GM12878 (cell line): ENCODE results near the gene MBNL1. TPM values are rescaled to one million over a fixed set of nuclear protein-coding genes. Genes with fewer than 3 reads are reported as not detected.

Experiments
- ATAC-seq: fragments of 200-7000 bp; cut with Tn5 transposase; 3 replicates; pipeline ENCODE4 v1.9.1; 2020; ENCODE audit warnings: mild to moderate bottlenecking, moderate library complexity
- BruUV-seq: library from RNA; stranded (reverse); fragments of 400-500 nt; replicated peaks from 2 replicates; lab custom pipeline; 2021; lab: Mats Ljungman, UMichigan
- CTCF ChIA-PET: fragments of 300-600 bp; sonication (Branson Sonifier 250); formaldehyde crosslinking; extraction: SDS; loops from one replicate; lab custom pipeline; 2021; ENCODE audit warnings: inconsistent platforms; lab: Yijun Ruan, JAX
- POLR2A ChIA-PET: fragments of 350-600 bp; formaldehyde crosslinking; extraction: SDS; loops from one replicate; lab custom pipeline; 2021; ENCODE audit warnings: inconsistent platforms; lab: Charles Lee
- RAD21 ChIA-PET: fragments of 300-600 bp; sonication (Branson Sonifier 250); formaldehyde crosslinking; loops from one replicate; lab custom pipeline; 2023; ENCODE audit warnings: antibody characterized with exemption; ENCODE audit not compliant: unreplicated experiment; lab: Charles Lee
- SMC1A ChIA-PET: fragments of 300-600 bp; sonication (Branson Sonifier 250); formaldehyde crosslinking; loops from one replicate; lab custom pipeline; 2023; ENCODE audit not compliant: unreplicated experiment, uncharacterized antibody; lab: Charles Lee
- DNase-seq: peaks from one replicate; pipeline ENCODE4 v3.0.0-alpha.2; 2011; ENCODE audit warnings: low read depth, low spot score
- FAIRE-seq: peaks from 3 replicates; lab custom pipeline; 2011; peaks lifted over from hg19 to GRCh38; lab: Jason Lieb, UNC
- H2AFZ ChIP-seq: 2 replicates; pipeline ENCODE4 v1.6.0; 2011; ENCODE audit warnings: low read depth, low read length, control low read depth; ENCODE audit not compliant: control insufficient read depth
- H3K27ac ChIP-seq: 2 replicates; pipeline ENCODE4 v1.5.1; 2011; ENCODE audit warnings: control low read depth; ENCODE audit not compliant: control insufficient read depth, insufficient read depth
- H3K27me3 ChIP-seq, 2 experiments: replicated peaks in 1 of 2; 2 replicates each; pipeline versions ENCODE4 v1.6.0 to v1.6.1; 2011; ENCODE audit warnings: low read length in 1 of 2; ENCODE audit not compliant: control insufficient read depth in 2 of 2, insufficient read depth in 2 of 2
- H3K36me3 ChIP-seq, 2 experiments: 2 replicates each; pipeline ENCODE4 v1.5.1; 2011; ENCODE audit warnings: low read length in 1 of 2; ENCODE audit not compliant: control insufficient read depth in 2 of 2, insufficient read depth in 2 of 2
- H3K4me1 ChIP-seq: 2 replicates; pipeline ENCODE4 v1.6.1; 2011; ENCODE audit warnings: mild to moderate bottlenecking, low read length, moderate library complexity, mixed read lengths; ENCODE audit not compliant: control insufficient read depth, insufficient read depth
- H3K4me2 ChIP-seq: 2 replicates; pipeline ENCODE4 v1.6.0; 2011; ENCODE audit warnings: control low read depth; ENCODE audit not compliant: control insufficient read depth, insufficient read depth
- H3K4me3 ChIP-seq: fragments of 200-600 bp; sonication (generic); 2 replicates; pipeline ENCODE4 v1.5.1; 2016
- H3K79me2 ChIP-seq: 2 replicates; pipeline ENCODE4 v1.6.0; 2011; ENCODE audit warnings: low read length; ENCODE audit not compliant: control insufficient read depth, insufficient read depth
- H3K9ac ChIP-seq: 2 replicates; pipeline ENCODE4 v1.8.0; 2011; ENCODE audit warnings: low read length, control low read depth, mixed read lengths; ENCODE audit not compliant: control insufficient read depth, insufficient read depth
- H3K9me3 ChIP-seq: replicated peaks from 3 replicates; pipeline ENCODE4 v1.5.1; 2011; ENCODE audit warnings: mild to moderate bottlenecking, low read length; ENCODE audit not compliant: control insufficient read depth, insufficient read depth
- H4K20me1 ChIP-seq: 2 replicates; pipeline ENCODE4 v1.6.0; 2011; ENCODE audit not compliant: control insufficient read depth, insufficient read depth
- GABPA ChIP-seq: IDR thresholded peaks from 2 replicates; pipeline ENCODE4 v1.6.1; 2014; ENCODE audit warnings: antibody characterized with exemption, low read depth, mild to moderate bottlenecking, inconsistent platforms
- KLF5 ChIP-seq: fragments of 450-650 bp; IDR thresholded peaks from 2 replicates; pipeline ENCODE4 v1.6.1; 2014; ENCODE audit warnings: mild to moderate bottlenecking; ENCODE audit not compliant: partially characterized antibody
- MYC ChIP-seq: IDR thresholded peaks from 2 replicates; pipeline ENCODE4 v1.6.1; 2011; ENCODE audit warnings: mild to moderate bottlenecking, low read length, moderate library complexity, inconsistent platforms; ENCODE audit not compliant: insufficient read depth, insufficient replicate concordance, insufficient read length, severe bottlenecking
- NR2F1 ChIP-seq: fragments of 450-650 bp; conservative IDR thresholded peaks from 2 replicates; pipeline ENCODE4 v1.6.1; 2017; ENCODE audit warnings: mild to moderate bottlenecking
- YY1 ChIP-seq: IDR thresholded peaks from 2 replicates; pipeline ENCODE4 v1.6.1; 2011; ENCODE audit warnings: low read depth, mild to moderate bottlenecking, low read length
- WGBS: methylation state at CpG from one replicate; pipeline ENCODE4 v1.1.6; 2016; ENCODE audit warnings: low lambda C conversion rate; ENCODE audit not compliant: insufficient replicate concordance, insufficient coverage; ENCODE audit errors: missing lambda C conversion rate; 5-methylcytosine and 5-hydroxymethylcytosine counted together
- in situ Hi-C: fragments of 300-500 bp; cut with MboI; formaldehyde crosslinking; loops from 9 replicates; pipeline ENCODE4 v1.14.3; 2018; ENCODE audit warnings: mixed read lengths
- intact Hi-C: fragments of 100-400 bp; cut with micrococcal nuclease; formaldehyde crosslinking; loops from one replicate; pipeline ENCODE4 v1.14.2; 2022; ENCODE audit not compliant: unreplicated experiment
- polyA plus RNA-seq, 11 experiments: library from polyadenylated mRNA; depleted of rRNA in 4 of 11; unstranded in 6 of 11; stranded (reverse) in 5 of 11; fragments of >200 nt; fragmentation: Nextera tagmentation in 4 of 11; fragmentation: Illumina TruSeq in 1 of 11; extraction: Ambion mirVana in 4 of 11; extraction: Trizol in 1 of 11; gene quantifications; 1 replicate in 1 of 11; 2 replicates in 10 of 11; pipeline versions ENCODE4 v1.2.1 to v1.2.3, GENCODE V29; 2011 to 2016; ENCODE audit warnings: inconsistent platforms in 2 of 11, missing spikeins in 2 of 11, low read depth in 1 of 11
- total RNA-seq, 4 experiments: library from RNA; depleted of rRNA in 3 of 4; stranded (reverse); fragments of >200 nt in 3 of 4; fragmentation: Illumina TruSeq in 1 of 4; extraction: Trizol in 1 of 4; gene quantifications; 2 replicates each; pipeline versions ENCODE4 v1.2.1 to v1.2.3, GENCODE V29; 2013 to 2021
- TF ChIP-seq, protein P1 (sequence below): fragments of 450-650 bp; IDR thresholded peaks from 2 replicates; pipeline ENCODE4 v1.6.1; 2017; ENCODE audit warnings: mild to moderate bottlenecking, low read depth, inconsistent platforms; ENCODE audit not compliant: poor library complexity, severe bottlenecking
- TF ChIP-seq, protein P2 (sequence below): fragments of 150-350 bp; IDR thresholded peaks from 2 replicates; pipeline ENCODE4 v1.6.1; 2014; ENCODE audit warnings: mild to moderate bottlenecking, low read depth, low read length
- TF ChIP-seq, protein P3 (sequence below): fragments of 450-650 bp; formaldehyde crosslinking; IDR thresholded peaks from 2 replicates; pipeline ENCODE4 v1.5.0; 2022; ENCODE audit warnings: mild to moderate bottlenecking, missing genetic modification characterization
- TF ChIP-seq, protein P4 (sequence below), 3 experiments: IDR thresholded peaks in 2 of 3; conservative IDR thresholded peaks in 1 of 3; 2 replicates each; pipeline ENCODE4 v1.5.1; 2011; ENCODE audit warnings: low read depth in 3 of 3, low read length in 3 of 3, mild to moderate bottlenecking in 3 of 3, control low read depth in 2 of 3, moderate library complexity in 2 of 3, inconsistent platforms in 1 of 3, mixed read lengths in 1 of 3; ENCODE audit not compliant: control insufficient read depth in 2 of 3, insufficient read depth in 1 of 3; ENCODE audit errors: extremely low read depth in 1 of 3
- TF ChIP-seq, protein P5 (sequence below): IDR thresholded peaks from 2 replicates; pipeline ENCODE4 v1.6.1; 2012; ENCODE audit warnings: low read depth, low read length, improper control_type of control experiment

The MBNL1 gene
- total and polyA plus RNA-seq, 10 of the 15 experiments (the other 5 are each of a cell fraction or from before 2014, with no cell fraction given), result 59.6 to 337 (median 143) TPM

DNA sequence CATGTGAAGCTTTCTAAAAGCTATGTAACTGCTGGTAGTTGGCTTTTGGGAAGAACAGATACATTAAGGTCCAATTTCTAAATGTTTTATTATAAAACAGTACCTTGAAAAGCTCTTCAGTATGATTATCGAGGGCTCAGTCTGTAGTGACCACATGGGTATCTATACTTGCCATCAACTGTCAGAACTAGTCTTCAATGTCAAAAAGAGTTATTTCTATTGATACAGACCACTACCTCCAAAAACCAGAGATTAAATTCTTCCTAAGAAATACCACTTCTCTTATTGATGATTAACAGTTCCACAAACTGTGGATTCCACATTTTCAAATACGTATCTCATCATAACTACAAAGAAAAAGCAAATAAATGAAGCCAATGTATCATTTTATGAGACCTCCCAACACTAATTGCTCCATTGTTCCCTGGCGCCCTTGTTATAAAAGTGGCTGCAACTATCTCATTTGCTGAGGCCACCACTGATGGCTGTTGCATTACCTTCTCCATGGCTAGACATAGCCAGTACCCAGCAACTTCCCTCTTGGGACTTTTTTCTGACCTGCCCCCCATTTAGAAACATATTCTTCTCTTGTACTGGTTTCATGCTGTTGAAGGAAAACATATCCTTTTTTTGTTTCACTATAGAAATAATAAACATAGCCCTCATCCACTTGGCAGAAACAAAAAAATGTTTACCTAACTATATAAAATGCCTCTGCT, 33.9 kb upstream of the MBNL1 start:
- no TSS peak for BruUV-seq
- Histone ChIP-seq H3K27ac (no peak overlapping the region), H3K79me2 (no peaks in the 10 kb centered on the region), H3K9ac (no peak overlapping the region), H3K4me2 (no peak overlapping the region), H3K4me1 (no peaks in the 10 kb centered on the region), H3K27me3 (no peaks in the 10 kb centered on the region), H3K4me3 (no peak overlapping the region), H3K36me3 (no peaks in the 10 kb centered on the region), H4K20me1 (no peaks in the 10 kb centered on the region), H3K9me3 (peaks cover 2% of the 10 kb centered on the region), H2AFZ (no peak overlapping the region)
- intact Hi-C loops, result no loop called here
- ChIA-PET RAD21 (interaction anchor here (0.7 to 1.8 kb wide), 3 partner anchors 9 to 36 kb away, joined by 3 to 6 read pairs (median 3); no protein-coding TSS in a partner anchor), CTCF (interaction anchor here (2.2 kb wide), 1 partner anchor 31 kb away, joined by 5 read pairs; no protein-coding TSS in a partner anchor), POLR2A (interaction anchor here (0.6 kb wide), 1 partner anchor 51 kb away, joined by 3 read pairs; no protein-coding TSS in a partner anchor), SMC1A (interaction anchor here (0.5 to 2.3 kb wide), 9 partner anchors 8 to 212 kb away, joined by 3 to 12 read pairs (median 3); no protein-coding TSS in a partner anchor)
- FAIRE-seq (no peak), DNase-seq (no peak), ATAC-seq (no peak)
- 98% methylated on average over 3 of the region's 3 CpGs for WGBS
- in situ Hi-C loops, result no loop called here
- no peak for TF ChIP-seq YY1
- no peak for TF ChIP-seq NR2F1
- TF ChIP-seq, protein P1, sequence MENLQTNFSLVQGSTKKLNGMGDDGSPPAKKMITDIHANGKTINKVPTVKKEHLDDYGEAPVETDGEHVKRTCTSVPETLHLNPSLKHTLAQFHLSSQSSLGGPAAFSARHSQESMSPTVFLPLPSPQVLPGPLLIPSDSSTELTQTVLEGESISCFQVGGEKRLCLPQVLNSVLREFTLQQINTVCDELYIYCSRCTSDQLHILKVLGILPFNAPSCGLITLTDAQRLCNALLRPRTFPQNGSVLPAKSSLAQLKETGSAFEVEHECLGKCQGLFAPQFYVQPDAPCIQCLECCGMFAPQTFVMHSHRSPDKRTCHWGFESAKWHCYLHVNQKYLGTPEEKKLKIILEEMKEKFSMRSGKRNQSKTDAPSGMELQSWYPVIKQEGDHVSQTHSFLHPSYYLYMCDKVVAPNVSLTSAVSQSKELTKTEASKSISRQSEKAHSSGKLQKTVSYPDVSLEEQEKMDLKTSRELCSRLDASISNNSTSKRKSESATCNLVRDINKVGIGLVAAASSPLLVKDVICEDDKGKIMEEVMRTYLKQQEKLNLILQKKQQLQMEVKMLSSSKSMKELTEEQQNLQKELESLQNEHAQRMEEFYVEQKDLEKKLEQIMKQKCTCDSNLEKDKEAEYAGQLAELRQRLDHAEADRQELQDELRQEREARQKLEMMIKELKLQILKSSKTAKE, result no peak
- no peak for TF ChIP-seq GABPA
- TF ChIP-seq, protein P2, sequence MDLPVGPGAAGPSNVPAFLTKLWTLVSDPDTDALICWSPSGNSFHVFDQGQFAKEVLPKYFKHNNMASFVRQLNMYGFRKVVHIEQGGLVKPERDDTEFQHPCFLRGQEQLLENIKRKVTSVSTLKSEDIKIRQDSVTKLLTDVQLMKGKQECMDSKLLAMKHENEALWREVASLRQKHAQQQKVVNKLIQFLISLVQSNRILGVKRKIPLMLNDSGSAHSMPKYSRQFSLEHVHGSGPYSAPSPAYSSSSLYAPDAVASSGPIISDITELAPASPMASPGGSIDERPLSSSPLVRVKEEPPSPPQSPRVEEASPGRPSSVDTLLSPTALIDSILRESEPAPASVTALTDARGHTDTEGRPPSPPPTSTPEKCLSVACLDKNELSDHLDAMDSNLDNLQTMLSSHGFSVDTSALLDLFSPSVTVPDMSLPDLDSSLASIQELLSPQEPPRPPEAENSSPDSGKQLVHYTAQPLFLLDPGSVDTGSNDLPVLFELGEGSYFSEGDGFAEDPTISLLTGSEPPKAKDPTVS, result no peak
- no peak for TF ChIP-seq MYC
- TF ChIP-seq, protein P3, sequence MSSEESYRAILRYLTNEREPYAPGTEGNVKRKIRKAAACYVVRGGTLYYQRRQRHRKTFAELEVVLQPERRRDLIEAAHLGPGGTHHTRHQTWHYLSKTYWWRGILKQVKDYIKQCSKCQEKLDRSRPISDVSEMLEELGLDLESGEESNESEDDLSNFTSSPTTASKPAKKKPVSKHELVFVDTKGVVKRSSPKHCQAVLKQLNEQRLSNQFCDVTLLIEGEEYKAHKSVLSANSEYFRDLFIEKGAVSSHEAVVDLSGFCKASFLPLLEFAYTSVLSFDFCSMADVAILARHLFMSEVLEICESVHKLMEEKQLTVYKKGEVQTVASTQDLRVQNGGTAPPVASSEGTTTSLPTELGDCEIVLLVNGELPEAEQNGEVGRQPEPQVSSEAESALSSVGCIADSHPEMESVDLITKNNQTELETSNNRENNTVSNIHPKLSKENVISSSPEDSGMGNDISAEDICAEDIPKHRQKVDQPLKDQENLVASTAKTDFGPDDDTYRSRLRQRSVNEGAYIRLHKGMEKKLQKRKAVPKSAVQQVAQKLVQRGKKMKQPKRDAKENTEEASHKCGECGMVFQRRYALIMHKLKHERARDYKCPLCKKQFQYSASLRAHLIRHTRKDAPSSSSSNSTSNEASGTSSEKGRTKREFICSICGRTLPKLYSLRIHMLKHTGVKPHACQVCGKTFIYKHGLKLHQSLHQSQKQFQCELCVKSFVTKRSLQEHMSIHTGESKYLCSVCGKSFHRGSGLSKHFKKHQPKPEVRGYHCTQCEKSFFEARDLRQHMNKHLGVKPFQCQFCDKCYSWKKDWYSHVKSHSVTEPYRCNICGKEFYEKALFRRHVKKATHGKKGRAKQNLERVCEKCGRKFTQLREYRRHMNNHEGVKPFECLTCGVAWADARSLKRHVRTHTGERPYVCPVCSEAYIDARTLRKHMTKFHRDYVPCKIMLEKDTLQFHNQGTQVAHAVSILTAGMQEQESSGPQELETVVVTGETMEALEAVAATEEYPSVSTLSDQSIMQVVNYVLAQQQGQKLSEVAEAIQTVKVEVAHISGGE (CRISPR knock-in tag), result no peak
- TF ChIP-seq, protein P4, sequence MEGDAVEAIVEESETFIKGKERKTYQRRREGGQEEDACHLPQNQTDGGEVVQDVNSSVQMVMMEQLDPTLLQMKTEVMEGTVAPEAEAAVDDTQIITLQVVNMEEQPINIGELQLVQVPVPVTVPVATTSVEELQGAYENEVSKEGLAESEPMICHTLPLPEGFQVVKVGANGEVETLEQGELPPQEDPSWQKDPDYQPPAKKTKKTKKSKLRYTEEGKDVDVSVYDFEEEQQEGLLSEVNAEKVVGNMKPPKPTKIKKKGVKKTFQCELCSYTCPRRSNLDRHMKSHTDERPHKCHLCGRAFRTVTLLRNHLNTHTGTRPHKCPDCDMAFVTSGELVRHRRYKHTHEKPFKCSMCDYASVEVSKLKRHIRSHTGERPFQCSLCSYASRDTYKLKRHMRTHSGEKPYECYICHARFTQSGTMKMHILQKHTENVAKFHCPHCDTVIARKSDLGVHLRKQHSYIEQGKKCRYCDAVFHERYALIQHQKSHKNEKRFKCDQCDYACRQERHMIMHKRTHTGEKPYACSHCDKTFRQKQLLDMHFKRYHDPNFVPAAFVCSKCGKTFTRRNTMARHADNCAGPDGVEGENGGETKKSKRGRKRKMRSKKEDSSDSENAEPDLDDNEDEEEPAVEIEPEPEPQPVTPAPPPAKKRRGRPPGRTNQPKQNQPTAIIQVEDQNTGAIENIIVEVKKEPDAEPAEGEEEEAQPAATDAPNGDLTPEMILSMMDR (IDR thresholded peaks at IDR 0.05 in 2 of 3, conservative IDR thresholded peaks at IDR 0.05 in 1 of 3; ENCODE audit: control insufficient read depth in 2 of 3, extremely low read depth in 1 of 3, insufficient read depth in 1 of 3, low read depth in 3 of 3, low read length in 3 of 3), result no peak
- TF ChIP-seq, protein P5, sequence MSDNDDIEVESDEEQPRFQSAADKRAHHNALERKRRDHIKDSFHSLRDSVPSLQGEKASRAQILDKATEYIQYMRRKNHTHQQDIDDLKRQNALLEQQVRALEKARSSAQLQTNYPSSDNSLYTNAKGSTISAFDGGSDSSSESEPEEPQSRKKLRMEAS, result no peak
- TF ChIP-seq KLF5, result no peak
- TF ChIP-seq, all 136 proteins: peak for 0
